Thyroid gland (tissue), 4 donors: ENCODE results near the gene KCNQ1. TPM values are rescaled to one million over a fixed set of nuclear protein-coding genes. Genes with fewer than 3 reads are reported as not detected.
A peak's percentile ranks its signal among the peaks of the same experiment; 100 is the strongest.

Experiments used
- DNase-seq, 2 donors: peaks; one replicate each; pipeline ENCODE4 v3.0.0-alpha.2; 2019
- H3K27ac ChIP-seq, 3 donors: fragments of 200-600 bp; sonication (generic); 1 replicate in 2 of 3; 2 replicates in 1 of 3; pipeline ENCODE4 v1.5.1; 2016 to 2019; ENCODE audit warnings: mild to moderate bottlenecking in 1 of 3, moderate library complexity in 1 of 3
- H3K27me3 ChIP-seq: fragments of 200-600 bp; sonication (generic); one replicate; pipeline ENCODE4 v1.5.1; 2019
- H3K36me3 ChIP-seq, 2 donors: fragments of 200-600 bp; sonication (generic); one replicate each; pipeline ENCODE4 v1.5.1; 2016 to 2019
- H3K4me1 ChIP-seq, 2 donors: fragments of 200-600 bp; sonication (generic); one replicate each; pipeline ENCODE4 v1.5.1; 2017 to 2019
- H3K4me3 ChIP-seq, 3 donors: fragments of 200-600 bp; sonication (generic); replicated peaks in 1 of 3; 1 replicate in 2 of 3; 2 replicates in 1 of 3; pipeline ENCODE4 v1.5.1; 2016; ENCODE audit warnings: mild to moderate bottlenecking in 1 of 3
- H3K9me3 ChIP-seq: fragments of 200-600 bp; sonication (generic); one replicate; pipeline ENCODE4 v1.5.1; 2017
- POLR2A ChIP-seq, 2 donors: fragments of 450-650 bp; IDR thresholded peaks; one replicate each; pipeline ENCODE4 v1.6.1; 2017; ENCODE audit warnings: antibody characterized with exemption in 2 of 2, mild to moderate bottlenecking in 2 of 2, moderate library complexity in 1 of 2
- WGBS, 2 donors: methylation state at CpG; one replicate each; pipeline ENCODE4 v1.1.5; 2017; 5-methylcytosine and 5-hydroxymethylcytosine counted together
- intact Hi-C: fragments of 100-400 bp; cut with DNase I; formaldehyde crosslinking; loops from one replicate; pipeline ENCODE4 v1.15.1; 2023
- total RNA-seq, 4 donors: library from RNA; depleted of rRNA; stranded (reverse); fragments of >200 nt; gene quantifications; one replicate each; pipeline ENCODE4 v1.2.3, GENCODE V29; 2016
- TF ChIP-seq, protein P1 (sequence below), 6 experiments: fragments of 200-600 bp in 3 of 6; fragments of 450-650 bp in 3 of 6; sonication (generic) in 3 of 6; IDR thresholded peaks; one replicate each; pipeline ENCODE4 v1.5.1; 2016 to 2019; ENCODE audit warnings: antibody characterized with exemption in 6 of 6, mild to moderate bottlenecking in 2 of 6, inconsistent platforms in 1 of 6, moderate library complexity in 1 of 6

KCNQ1 gene
- total RNA-seq, 4 donors from 2014 or later = 51.3 to 103 (median 97.8) TPM

- 97 to 100% methylated on average over 2 of the region's 2 CpGs for WGBS, 2 donors
These were observed 228.4 kb downstream of the KCNQ1 start for GRCh38 chr11:2673250-2673610.

DNA sequence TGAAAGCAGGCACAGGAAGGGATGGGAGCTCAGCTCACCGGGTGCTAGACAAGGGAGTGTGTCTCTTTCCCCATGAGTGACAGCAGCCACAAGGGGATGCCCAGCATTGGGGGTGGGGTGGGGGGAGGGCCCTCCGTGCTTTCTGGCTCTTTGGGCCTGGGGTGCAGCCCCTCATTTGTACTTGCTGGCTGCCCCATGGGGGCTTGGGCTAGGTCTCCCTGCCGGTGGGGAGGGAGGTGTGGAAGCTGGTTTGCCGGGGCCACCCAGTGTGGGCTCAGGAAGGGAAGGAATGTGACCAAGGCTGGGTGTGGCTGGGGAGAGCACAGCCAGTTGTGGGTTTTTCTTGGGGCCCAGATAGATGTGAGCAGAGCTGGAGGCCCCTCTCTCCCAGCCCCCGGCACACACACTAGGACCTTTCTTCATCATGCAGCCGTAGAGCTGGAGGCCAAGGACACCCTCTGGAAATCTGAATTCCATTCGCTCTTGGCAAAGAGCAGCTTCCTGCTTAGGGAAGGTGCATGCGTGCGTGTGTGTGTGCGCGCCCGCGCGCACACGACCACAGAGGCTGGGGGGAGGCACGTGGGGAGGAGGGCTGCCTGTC, 229.2 kb downstream of the KCNQ1 start:
- Histone ChIP-seq H3K36me3 (no peaks in the 10 kb centered on the region), H3K27me3 (no peaks in the 10 kb centered on the region), H3K9me3 (no peaks in the 10 kb centered on the region), H3K27ac (peak overlapping the region in 1 of 3 donors; percentile 60), H3K4me3 (no peak overlapping the region), H3K4me1 (peaks cover 14 to 24% of the 10 kb centered on the region in 2 donors)
- WGBS, 2 donors = 69 to 81% methylated on average over 9 to 16 of the region's 16 CpGs
- intact Hi-C loops = no loop called here
- DNase-seq = no peak
- TF ChIP-seq, protein P1, sequence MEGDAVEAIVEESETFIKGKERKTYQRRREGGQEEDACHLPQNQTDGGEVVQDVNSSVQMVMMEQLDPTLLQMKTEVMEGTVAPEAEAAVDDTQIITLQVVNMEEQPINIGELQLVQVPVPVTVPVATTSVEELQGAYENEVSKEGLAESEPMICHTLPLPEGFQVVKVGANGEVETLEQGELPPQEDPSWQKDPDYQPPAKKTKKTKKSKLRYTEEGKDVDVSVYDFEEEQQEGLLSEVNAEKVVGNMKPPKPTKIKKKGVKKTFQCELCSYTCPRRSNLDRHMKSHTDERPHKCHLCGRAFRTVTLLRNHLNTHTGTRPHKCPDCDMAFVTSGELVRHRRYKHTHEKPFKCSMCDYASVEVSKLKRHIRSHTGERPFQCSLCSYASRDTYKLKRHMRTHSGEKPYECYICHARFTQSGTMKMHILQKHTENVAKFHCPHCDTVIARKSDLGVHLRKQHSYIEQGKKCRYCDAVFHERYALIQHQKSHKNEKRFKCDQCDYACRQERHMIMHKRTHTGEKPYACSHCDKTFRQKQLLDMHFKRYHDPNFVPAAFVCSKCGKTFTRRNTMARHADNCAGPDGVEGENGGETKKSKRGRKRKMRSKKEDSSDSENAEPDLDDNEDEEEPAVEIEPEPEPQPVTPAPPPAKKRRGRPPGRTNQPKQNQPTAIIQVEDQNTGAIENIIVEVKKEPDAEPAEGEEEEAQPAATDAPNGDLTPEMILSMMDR (IDR thresholded peaks at IDR 0.05) = no peak
- no peak for TF ChIP-seq POLR2A (IDR thresholded peaks at IDR 0.05)

More at GRCh38 chr11:2673250-2673610, 228.4 kb downstream of the KCNQ1 start:
- Histone ChIP-seq H3K36me3 (no peaks in the 10 kb centered on the region), H3K4me3 (no peak overlapping the region), H3K9me3 (no peaks in the 10 kb centered on the region), H3K27me3 (no peaks in the 10 kb centered on the region), H3K27ac (peak overlapping the region in 1 of 3 donors; percentile 60), H3K4me1 (peaks cover 14 to 24% of the 10 kb centered on the region in 2 donors)
- DNase-seq = no peak
- TF ChIP-seq, protein P1 (IDR thresholded peaks at IDR 0.05) = no peak
- TF ChIP-seq POLR2A (IDR thresholded peaks at IDR 0.05) = no peak
- intact Hi-C loops = no loop called here

DNA sequence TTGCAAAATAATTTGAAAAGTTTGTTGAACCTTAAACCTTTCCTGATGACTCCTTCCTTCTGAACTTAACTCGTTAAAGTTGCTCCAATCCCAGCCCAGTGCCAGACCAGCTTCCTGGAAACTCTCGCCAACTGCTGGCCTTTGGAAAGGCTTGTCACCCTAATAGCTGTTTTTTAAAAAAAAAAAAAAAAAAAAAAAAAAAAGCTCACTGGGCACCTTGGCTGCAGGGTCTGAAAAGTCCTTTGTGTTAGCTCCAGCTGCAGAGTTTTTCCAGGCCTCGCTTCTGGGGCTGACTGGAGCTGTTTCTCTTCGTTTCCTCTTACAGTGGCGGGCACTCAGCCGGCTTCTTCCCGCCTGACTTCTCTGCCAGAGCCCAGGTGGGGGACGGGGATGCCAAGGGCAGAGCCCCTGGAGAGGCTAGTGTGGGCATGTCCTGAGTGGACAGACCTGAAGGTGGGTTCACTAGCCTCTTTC, 229.9 kb downstream of the KCNQ1 start:
- intact Hi-C loops = no loop called here
- Histone ChIP-seq H3K9me3 (no peaks in the 10 kb centered on the region), H3K4me3 (no peak overlapping the region), H3K4me1 (peaks cover 14 to 24% of the 10 kb centered on the region in 2 donors), H3K36me3 (no peaks in the 10 kb centered on the region), H3K27ac (peak overlapping the region in 1 of 3 donors; percentile 60), H3K27me3 (no peaks in the 10 kb centered on the region)
- peak; percentile 66 to 76 for DNase-seq
- no peak for TF ChIP-seq POLR2A (IDR thresholded peaks at IDR 0.05)
- TF ChIP-seq, protein P1 (IDR thresholded peaks at IDR 0.05) = no peak
- 25 to 29% methylated on average over 8 of the region's 8 CpGs for WGBS, 2 donors

DNA sequence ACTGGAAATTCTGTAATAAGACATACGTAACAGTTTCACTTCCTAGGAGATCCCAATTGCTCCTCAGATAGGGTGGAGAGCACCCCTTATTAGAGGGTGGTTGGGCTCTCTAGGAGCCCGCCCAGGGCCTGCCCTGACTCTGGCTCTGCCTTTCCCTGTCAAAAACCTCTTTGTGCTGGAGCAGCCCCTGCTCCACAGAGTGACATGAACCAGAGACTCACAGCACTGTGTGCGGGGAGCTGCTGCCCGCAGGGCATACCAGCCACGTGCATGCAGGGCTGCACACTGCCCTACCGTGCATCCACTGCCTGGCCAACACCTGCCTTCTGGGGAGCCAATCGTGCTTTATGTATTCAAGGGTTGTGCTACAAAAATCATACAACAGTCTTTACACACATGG, 230.7 kb downstream of the KCNQ1 start:
- H3K4me3 ChIP-seq = no peak overlapping the region
- no peaks in the 10 kb centered on the region for H3K27me3 ChIP-seq
- H3K9me3 ChIP-seq = no peaks in the 10 kb centered on the region
- no peak for DNase-seq
- H3K27ac ChIP-seq = no peak overlapping the region
- peaks cover 14 to 24% of the 10 kb centered on the region in 2 donors for H3K4me1 ChIP-seq
- no peaks in the 10 kb centered on the region for H3K36me3 ChIP-seq
- TF ChIP-seq POLR2A (IDR thresholded peaks at IDR 0.05) = no peak
- TF ChIP-seq, protein P1 (IDR thresholded peaks at IDR 0.05) = no peak
- intact Hi-C loops = no loop called here
- WGBS, 2 donors = 88 to 94% methylated on average over 7 of the region's 7 CpGs

DNA sequence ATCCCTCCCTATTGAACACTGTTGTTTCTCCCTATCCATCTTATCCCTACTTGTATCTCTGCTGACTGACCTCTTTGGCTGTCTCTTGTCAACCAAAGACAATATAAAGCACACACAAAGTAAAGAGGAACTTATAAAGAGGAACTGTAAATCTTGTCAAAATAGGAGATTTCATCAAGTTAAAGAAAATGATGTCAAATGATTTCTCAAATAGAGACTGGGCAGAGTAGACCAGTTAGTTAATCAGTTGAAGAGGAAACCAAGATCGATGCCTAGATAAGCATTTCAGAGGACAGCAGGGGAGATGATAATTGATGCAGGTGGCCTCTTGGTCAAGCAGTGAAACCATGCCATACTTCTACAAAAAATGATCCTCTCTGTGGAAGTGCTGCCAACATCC, 232.3 kb downstream of the KCNQ1 start:
- intact Hi-C loops = no loop called here
- Histone ChIP-seq H3K4me1 (peaks cover 14 to 24% of the 10 kb centered on the region in 2 donors), H3K27me3 (no peaks in the 10 kb centered on the region), H3K4me3 (no peak overlapping the region), H3K27ac (no peak overlapping the region), H3K36me3 (no peaks in the 10 kb centered on the region), H3K9me3 (no peaks in the 10 kb centered on the region)
- TF ChIP-seq POLR2A (IDR thresholded peaks at IDR 0.05) = no peak
- TF ChIP-seq, protein P1 (IDR thresholded peaks at IDR 0.05) = no peak
- WGBS, 2 donors = 65 to 71% methylated on average over 1 of the region's 1 CpG
- no peak for DNase-seq
